Stimulated activated CD8-positive, alpha-beta memory T cell treated with anti-CD3 and anti-CD28 coated beads, Interleukin-12 subunit alpha, Interleukin-12 subunit beta, amount 100 ng/mL, for 1 hour (primary cell): Measurements from ENCODE around the gene BMP10.

Experiments
- DNase-seq: peaks from one replicate; pipeline ENCODE4 v3.0.0-alpha.2; 2020; ENCODE audit warnings: low read depth

Gene BMP10

GRCh38 chr2:68889500-68889899 is 18.3 kb upstream of the BMP10 start:
- DNase-seq = no peak

DNA sequence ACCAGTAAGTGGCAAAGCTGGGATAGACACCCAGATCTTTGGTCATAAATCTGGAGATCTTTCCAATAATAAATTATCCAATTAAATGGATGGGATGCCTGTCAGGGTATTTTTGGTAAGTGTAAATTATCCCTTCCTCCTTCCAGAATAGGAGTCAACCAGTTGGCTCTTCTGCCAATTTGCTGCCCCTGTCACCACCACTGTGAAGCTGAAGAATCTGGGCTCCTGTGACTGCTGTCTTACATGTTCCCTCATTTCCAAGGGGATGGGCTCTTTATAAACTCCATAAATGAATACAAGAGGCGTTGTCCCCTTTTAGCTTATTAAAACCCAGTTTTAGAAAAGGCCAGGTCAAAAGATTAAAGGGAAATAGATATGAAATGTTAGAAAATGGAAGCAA is 17.8 kb upstream of the BMP10 start:
- DNase-seq = no peak

- no peak for DNase-seq
Observed at GRCh38 chr2:68888038-68888704, 17.0 kb upstream of the BMP10 start.

GRCh38 chr2:68885811-68886075 is 14.5 kb upstream of the BMP10 start:
- no peak for DNase-seq

DNA sequence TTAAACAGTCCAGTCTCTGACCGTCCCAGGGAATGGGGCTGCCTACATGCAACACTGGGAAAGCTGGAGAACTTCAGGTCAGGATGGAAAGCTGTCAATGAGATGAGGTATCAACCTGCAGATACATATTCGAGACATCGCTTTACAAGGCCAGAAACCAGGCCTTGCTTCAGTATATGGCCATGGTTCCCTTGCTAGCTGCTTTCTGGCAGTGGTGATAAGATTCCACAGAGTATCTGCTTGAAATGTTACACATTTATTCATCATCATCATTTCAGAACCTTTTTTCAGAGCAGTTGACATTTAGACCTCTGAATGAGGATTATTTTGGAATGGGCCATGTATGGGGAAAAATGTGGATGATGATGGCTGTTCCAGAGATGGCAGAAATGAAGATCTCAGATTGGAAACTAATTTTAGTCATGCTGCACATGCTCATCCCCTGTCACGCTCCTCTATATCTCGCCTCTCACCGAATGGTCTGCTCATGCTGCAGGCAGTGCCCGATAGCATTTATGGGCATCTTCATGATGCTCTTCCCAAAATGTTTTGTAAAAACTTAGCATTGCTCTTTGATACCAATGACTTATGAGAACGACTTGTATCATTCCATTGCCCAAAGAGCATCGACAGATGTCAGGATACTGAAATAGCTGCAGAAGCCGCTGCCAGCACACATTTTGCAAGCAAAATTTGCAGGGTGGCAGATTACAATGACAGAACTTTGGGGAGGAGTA is 14.0 kb upstream of the BMP10 start:
- no peak for DNase-seq

GRCh38 chr2:68880213-68880612 is 9.0 kb upstream of the BMP10 start:
- no peak for DNase-seq

DNA sequence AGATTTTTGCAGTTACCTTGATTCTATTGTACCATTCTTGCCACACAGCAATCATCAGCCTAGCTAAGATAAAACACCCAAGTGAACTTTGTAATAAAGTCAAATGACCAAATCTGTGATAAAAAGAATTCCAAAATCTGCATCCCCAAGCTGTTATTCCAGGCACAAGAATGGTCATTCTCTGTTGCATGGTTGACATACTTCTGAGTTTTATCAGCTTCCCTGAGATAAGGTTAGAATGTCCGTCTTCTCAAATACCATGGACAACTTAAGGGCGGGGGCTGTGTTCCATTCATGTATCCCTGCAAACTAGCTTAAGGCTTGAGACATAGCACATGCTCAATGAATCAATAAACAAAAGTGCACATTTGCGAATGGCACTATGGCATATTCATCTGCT is 8.1 kb upstream of the BMP10 start:
- DNase-seq = no peak

DNA sequence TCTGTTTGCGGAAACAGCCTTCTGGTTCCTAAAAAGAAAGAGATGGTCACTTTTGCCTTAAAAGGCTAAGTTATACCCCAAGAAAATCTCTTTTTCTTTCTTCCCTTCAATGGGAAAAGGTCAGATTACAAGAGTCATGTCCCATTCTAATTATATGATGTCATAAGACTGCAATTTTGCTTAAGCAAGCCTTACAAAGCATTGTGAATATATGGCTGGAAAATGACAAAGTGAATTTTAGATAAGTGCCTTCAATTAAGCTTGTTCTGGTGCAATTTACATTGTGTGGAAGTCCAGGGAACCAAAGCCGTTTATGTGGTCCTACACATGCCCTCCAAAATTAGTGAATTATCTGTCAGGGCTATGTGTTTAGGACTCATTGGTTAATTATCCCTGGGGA is 7.6 kb upstream of the BMP10 start:
- no peak for DNase-seq

GRCh38 chr2:68878071-68878711 is 7.0 kb upstream of the BMP10 start:
- no peak for DNase-seq

DNA sequence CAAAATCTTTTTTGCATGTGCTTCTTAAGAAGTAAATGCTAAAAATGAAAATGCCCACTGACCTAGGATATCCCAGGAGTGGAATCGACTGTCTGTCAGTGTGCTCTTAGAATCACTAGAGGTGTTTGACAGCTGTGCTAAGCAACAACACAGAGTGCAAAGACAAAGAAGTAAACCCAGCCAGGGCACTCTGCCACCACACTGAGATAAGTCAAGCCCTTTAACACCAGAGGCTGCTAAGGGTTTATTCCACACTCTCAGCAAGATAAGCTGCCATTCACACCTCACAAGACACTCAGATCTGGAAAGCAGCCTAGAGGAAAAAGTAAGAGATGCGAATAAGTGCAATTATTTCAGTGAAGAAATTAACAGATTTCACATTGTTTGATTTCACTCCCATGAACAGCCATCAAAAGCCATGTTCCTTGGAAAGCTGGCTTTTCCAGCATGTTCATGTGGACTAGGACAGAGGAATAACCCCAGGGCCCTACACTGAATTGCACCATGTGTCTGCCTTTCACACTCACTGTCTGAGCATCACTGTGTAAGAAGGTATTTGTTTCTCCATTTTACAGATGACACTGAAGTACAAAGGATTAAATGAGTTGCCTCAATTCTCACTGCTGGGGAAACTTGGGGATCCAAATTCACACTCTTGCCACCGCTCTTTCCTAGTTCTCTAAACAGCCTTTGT is 6.0 kb upstream of the BMP10 start:
- DNase-seq = no peak

GRCh38 chr2:68870215-68870614 is 982 bp downstream of the BMP10 start:
- DNase-seq = no peak

DNA sequence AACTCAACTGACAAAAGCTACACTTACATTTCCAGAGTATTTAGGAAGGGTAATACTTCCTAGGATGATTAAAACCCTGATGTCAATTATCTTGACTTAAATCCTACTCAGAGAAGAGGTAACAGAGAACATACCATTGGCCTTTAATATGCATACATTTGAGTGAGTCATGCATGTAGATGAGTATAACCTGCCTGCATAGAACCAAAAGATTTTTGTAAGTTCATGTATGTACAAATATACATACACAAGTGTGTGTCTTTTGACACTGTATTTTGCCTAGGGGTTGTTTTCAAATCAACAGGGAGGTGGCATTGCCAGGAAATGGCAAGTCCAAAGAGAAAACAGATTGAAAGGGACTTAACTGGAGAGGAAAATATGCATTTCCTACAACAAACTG is 6.1 kb downstream of the BMP10 start:
- no peak for DNase-seq

- no peak for DNase-seq
Observed at GRCh38 chr2:68863996-68864395, 7.2 kb downstream of the BMP10 start.

DNA sequence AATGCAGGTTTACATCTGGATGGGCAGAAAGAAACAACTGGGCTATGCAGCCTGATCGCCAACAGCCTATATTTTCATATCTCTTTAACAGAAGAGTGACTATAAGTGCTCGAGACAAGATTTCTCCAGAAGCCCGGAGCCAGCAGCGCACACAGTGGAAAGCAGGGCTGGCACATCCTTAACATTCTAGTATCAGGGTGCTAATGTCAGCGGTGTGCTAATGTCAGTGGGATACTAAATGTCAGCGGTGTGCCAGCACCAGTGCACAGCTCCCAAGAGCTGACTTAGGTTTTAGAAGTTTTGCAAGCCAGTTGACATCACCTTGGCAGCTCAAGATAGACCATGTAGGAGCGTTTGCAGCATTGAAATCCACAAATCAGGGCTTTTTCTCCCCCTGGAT is 8.3 kb downstream of the BMP10 start:
- DNase-seq = no peak

DNA sequence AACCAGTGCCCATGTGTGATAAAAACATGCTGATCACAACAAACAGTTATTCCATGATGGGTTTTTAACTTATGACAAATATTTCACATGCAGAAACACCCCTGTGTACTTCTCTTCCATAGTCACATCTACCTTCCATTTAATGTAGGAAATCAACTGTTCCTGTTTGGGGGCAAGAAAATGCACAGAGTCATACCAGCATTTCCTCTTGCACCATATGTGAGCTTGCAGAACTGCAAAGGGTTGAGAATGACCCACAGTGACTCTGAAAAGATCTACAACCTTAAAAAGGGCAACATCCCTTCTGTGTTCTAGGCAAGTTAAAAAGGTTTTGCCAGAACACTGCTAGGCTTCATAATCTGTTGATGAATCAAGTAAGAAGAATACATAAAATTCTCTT is 9.9 kb downstream of the BMP10 start:
- DNase-seq = no peak

DNA sequence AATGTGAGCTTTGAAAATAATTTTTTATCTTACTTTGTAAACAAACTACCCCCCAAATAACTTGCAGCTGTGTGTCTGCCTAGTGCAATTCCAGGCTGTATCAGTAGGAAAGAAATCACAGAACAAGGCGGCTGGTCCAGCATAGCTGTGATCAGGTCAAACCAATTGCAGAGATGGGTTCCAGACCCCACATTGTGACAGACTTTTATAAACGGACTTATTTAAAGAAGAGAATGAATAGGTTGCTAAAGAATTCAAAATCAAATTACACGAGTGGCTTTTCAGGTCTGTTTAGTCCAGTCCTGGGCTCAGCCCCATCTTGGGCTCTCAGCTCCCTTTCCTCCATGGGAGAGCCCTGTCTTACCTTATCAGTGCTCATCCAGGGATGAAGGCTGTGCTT is 11.1 kb downstream of the BMP10 start:
- DNase-seq = no peak

DNA sequence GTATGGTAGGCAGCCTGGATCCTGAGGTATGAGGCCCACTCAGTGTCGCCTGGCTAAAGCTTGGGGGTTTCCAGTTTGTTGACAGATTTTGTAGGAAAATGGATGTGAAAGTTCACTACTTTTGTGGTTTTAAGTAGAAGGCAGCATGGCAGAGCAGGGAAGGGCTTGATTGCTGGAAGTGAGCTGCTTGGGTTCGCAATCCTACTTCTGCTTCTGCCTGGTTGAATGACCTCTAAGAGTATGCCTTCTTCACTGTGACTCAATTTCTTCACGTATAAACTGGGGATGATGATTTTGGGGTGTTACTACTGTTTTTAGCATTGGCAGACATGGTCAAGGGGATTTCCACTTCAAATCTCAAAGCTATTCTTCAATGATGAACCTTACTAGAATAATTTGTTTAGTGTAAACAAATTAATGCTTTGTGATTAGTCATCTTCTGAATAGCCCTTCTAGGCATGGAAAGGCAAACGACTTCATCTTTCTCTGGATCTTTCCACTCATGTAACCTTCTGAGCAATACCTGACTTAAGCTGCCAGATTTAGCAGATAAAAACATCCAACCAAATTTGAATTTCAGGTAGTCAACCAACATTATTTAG is 13.2 kb downstream of the BMP10 start:
- no peak for DNase-seq

DNA sequence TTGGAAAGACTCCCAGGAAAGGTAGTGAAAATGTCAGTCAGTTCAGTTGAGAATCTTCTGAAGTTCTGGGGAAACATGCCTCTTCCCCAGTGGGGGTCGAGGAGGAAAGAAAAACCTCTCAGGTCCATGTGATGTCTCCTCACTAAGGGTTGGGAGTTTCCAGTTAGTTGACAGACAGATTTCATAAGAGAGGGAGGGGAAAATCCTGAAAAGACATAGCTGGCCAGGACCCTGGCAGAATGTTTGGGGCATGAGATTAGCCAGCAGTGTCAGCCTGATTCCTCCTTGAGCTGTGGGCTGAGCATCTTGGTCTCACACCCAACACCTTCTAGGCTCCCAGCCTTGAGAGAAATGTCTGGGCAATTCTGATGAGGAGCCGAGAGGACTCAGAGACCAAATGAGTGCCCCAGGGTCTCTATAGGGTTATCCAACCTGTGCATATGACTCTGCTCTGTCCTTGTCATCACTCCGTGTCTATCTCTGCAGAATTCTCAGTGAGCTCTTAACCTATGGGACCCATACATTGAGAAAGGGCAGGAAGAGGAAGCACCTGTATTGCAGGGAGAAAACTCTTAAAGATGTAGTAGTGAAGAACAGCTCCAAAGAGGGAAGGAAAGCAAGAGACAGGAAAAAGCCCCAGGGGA is 13.9 kb downstream of the BMP10 start:
- no peak for DNase-seq

DNA sequence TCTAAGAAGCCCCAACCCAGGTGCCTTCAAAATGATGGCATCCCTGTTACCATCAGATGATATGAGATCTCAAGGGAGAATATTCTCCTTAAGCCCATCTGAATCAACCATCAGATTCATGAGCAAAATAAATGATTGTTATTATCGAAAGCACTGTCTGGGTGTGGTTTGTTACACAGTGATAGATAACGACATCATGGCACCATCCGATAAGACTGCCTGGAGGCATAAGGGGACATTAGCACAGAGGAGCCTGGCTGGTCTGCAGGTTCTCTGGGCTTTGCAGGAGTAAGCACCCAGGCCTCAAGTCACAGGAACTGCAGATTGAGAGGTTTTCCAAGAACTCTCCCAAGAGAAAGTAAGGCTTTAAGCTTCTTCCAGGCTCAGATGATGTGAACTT is 15.6 kb downstream of the BMP10 start:
- no peak for DNase-seq

GRCh38 chr2:68854476-68854875 is 16.7 kb downstream of the BMP10 start:
- DNase-seq = no peak

GRCh38 chr2:68853915-68854314 is 17.3 kb downstream of the BMP10 start:
- DNase-seq = no peak

- DNase-seq = no peak
Observed at GRCh38 chr2:68853035-68853434, 18.2 kb downstream of the BMP10 start.
